H9 (cell line): ENCODE results near the gene CNOT9. TPM values are rescaled to one million over a fixed set of nuclear protein-coding genes. Genes with fewer than 3 reads are reported as not detected.

Source experiments
- DNase-seq: peaks from one replicate; pipeline ENCODE4 v3.0.0-alpha.2; 2017
- H2AFZ ChIP-seq: one replicate; pipeline ENCODE4 v1.6.1; 2013; ENCODE audit warnings: mild to moderate bottlenecking, low read length, control low read depth, moderate library complexity
- H2AK5ac ChIP-seq: 2 replicates; pipeline ENCODE4 v1.6.1; 2013; ENCODE audit warnings: low read length, control low read depth, mixed read lengths; ENCODE audit not compliant: insufficient read length
- H2BK120ac ChIP-seq: one replicate; pipeline ENCODE4 v1.6.1; 2013; ENCODE audit warnings: low read depth, mild to moderate bottlenecking, low read length, control low read depth, inconsistent platforms; ENCODE audit not compliant: poor library complexity, severe bottlenecking
- H2BK12ac ChIP-seq: 2 replicates; pipeline ENCODE4 v1.6.1; 2013; ENCODE audit warnings: low read length, control low read depth, mixed read lengths, low read depth; ENCODE audit not compliant: insufficient read length
- H2BK15ac ChIP-seq: 2 replicates; pipeline ENCODE4 v1.6.1; 2013; ENCODE audit warnings: low read depth, low read length, control low read depth
- H2BK20ac ChIP-seq: one replicate; pipeline ENCODE4 v1.6.1; 2013; ENCODE audit warnings: low read depth, mild to moderate bottlenecking, low read length, control low read depth, inconsistent platforms; ENCODE audit not compliant: poor library complexity, severe bottlenecking
- H2BK5ac ChIP-seq: 2 replicates; pipeline ENCODE4 v1.6.1; 2013; ENCODE audit warnings: low read length, control low read depth, mixed read lengths; ENCODE audit not compliant: insufficient read length
- H3K14ac ChIP-seq: 2 replicates; pipeline ENCODE4 v1.6.1; 2013; ENCODE audit warnings: low read length, control low read depth; ENCODE audit not compliant: insufficient read depth
- H3K18ac ChIP-seq: 2 replicates; pipeline ENCODE4 v1.6.1; 2013; ENCODE audit warnings: low read depth, mild to moderate bottlenecking, mixed read lengths, low read length, control low read depth; ENCODE audit not compliant: insufficient read length
- H3K23ac ChIP-seq: 2 replicates; pipeline ENCODE4 v1.6.1; 2013; ENCODE audit warnings: low read length, control low read depth, mixed read lengths, low read depth; ENCODE audit not compliant: insufficient read length
- H3K23me2 ChIP-seq: 2 replicates; pipeline ENCODE4 v1.6.1; 2013; ENCODE audit warnings: low read depth, mild to moderate bottlenecking, mixed read lengths, low read length, control low read depth; ENCODE audit not compliant: insufficient read length, poor library complexity, severe bottlenecking
- H3K27ac ChIP-seq: 2 replicates; pipeline ENCODE4 v1.5.1; 2013; ENCODE audit warnings: low read length, control low read depth, mixed read lengths, low read depth; ENCODE audit not compliant: insufficient read length
- H3K27me3 ChIP-seq: 2 replicates; pipeline ENCODE4 v1.6.1; 2013; ENCODE audit warnings: low read length, control low read depth, inconsistent platforms; ENCODE audit not compliant: insufficient read depth
- H3K4ac ChIP-seq: 2 replicates; pipeline ENCODE4 v1.6.1; 2013; ENCODE audit warnings: low read depth, mild to moderate bottlenecking, control low read depth, inconsistent platforms, low read length, moderate library complexity
- H3K4me1 ChIP-seq: 2 replicates; pipeline ENCODE4 v1.6.1; 2013; ENCODE audit warnings: low read length, control low read depth, inconsistent platforms; ENCODE audit not compliant: insufficient read depth
- H3K4me2 ChIP-seq: 2 replicates; pipeline ENCODE4 v1.6.1; 2013; ENCODE audit warnings: low read length, control low read depth, mixed read lengths; ENCODE audit not compliant: insufficient read length, insufficient read depth
- H3K56ac ChIP-seq: 2 replicates; pipeline ENCODE4 v1.6.1; 2013; ENCODE audit warnings: low read depth, mild to moderate bottlenecking, mixed read lengths, low read length, control low read depth; ENCODE audit not compliant: insufficient read length
- H3K79me1 ChIP-seq: 2 replicates; pipeline ENCODE4 v1.6.1; 2013; ENCODE audit warnings: low read depth, mild to moderate bottlenecking, moderate library complexity, low read length, control low read depth, inconsistent platforms; ENCODE audit not compliant: insufficient read depth, poor library complexity, severe bottlenecking
- H3K79me2 ChIP-seq: 2 replicates; pipeline ENCODE4 v1.6.1; 2013; ENCODE audit warnings: low read length, control low read depth, inconsistent platforms; ENCODE audit not compliant: insufficient read depth
- H3K9ac ChIP-seq: 2 replicates; pipeline ENCODE4 v1.6.1; 2013; ENCODE audit warnings: low read length, control low read depth, mixed read lengths; ENCODE audit not compliant: insufficient read length; ENCODE audit errors: extremely low read depth
- H3K9me3 ChIP-seq: one replicate; pipeline ENCODE4 v1.6.1; 2013; ENCODE audit warnings: low read depth, low read length, inconsistent platforms; ENCODE audit not compliant: control insufficient read depth
- H3T11ph ChIP-seq: one replicate; pipeline ENCODE4 v1.6.1; 2013; ENCODE audit warnings: mild to moderate bottlenecking, low read length, control low read depth, inconsistent platforms
- H4K20me1 ChIP-seq: one replicate; pipeline ENCODE4 v1.6.1; 2013; ENCODE audit not compliant: control insufficient read depth, insufficient read length, insufficient read depth
- H4K5ac ChIP-seq: 2 replicates; pipeline ENCODE4 v1.6.1; 2013; ENCODE audit warnings: low read depth, mild to moderate bottlenecking, mixed read lengths, low read length, control low read depth; ENCODE audit not compliant: insufficient read length
- H4K8ac ChIP-seq: replicated peaks from 2 replicates; pipeline ENCODE4 v1.6.1; 2013; ENCODE audit warnings: low read length, control low read depth, mixed read lengths, low read depth; ENCODE audit not compliant: insufficient read length
- H4K91ac ChIP-seq: 2 replicates; pipeline ENCODE4 v1.6.1; 2013; ENCODE audit warnings: low read depth, mild to moderate bottlenecking, moderate library complexity, mixed read lengths, low read length, control low read depth; ENCODE audit not compliant: insufficient read length
- H3K27ac Mint-ChIP-seq, 3 experiments: 2 replicates in 2 of 3; 3 replicates in 1 of 3; pipeline ENCODE4 v1.8.0; 2020 to 2021; ENCODE audit warnings: mixed read lengths in 3 of 3, mild to moderate bottlenecking in 1 of 3, moderate library complexity in 1 of 3
- H3K27me3 Mint-ChIP-seq: 2 replicates; pipeline ENCODE4 v1.8.0; 2021; ENCODE audit warnings: low read depth, mild to moderate bottlenecking, moderate library complexity, mixed read lengths
- H3K36me3 Mint-ChIP-seq, 3 experiments: 2 replicates in 2 of 3; 3 replicates in 1 of 3; pipeline ENCODE4 v1.8.0; 2020 to 2021; ENCODE audit warnings: low read depth in 3 of 3, mixed read lengths in 3 of 3; ENCODE audit not compliant: insufficient read depth in 1 of 3
- H3K4me1 Mint-ChIP-seq, 2 experiments: 2 replicates each; pipeline ENCODE4 v1.8.0; 2020; ENCODE audit warnings: mixed read lengths in 2 of 2
- H3K4me3 Mint-ChIP-seq, 2 experiments: 2 replicates in 1 of 2; 3 replicates in 1 of 2; pipeline ENCODE4 v1.8.0; 2020 to 2021; ENCODE audit warnings: mild to moderate bottlenecking in 2 of 2, mixed read lengths in 2 of 2, moderate library complexity in 1 of 2
- H3K9me3 Mint-ChIP-seq, 2 experiments: 2 replicates in 1 of 2; 3 replicates in 1 of 2; pipeline ENCODE4 v1.8.0; 2020; ENCODE audit warnings: mild to moderate bottlenecking in 2 of 2, mixed read lengths in 2 of 2, moderate library complexity in 1 of 2
- CTCF ChIP-seq: fragments of 200-600 bp; sonication (generic); conservative IDR thresholded peaks from 3 replicates; pipeline ENCODE4 v1.8.0; 2021; ENCODE audit warnings: antibody characterized with exemption, mild to moderate bottlenecking
- WGBS: extraction: QIAGEN DNeasy Blood & Tissue Kit; methylation state at CpG from one replicate; pipeline ENCODE4 v1.1.7; 2013; ENCODE audit warnings: missing lambda C conversion rate, low lambda C conversion rate, mixed read lengths; ENCODE audit not compliant: insufficient read length; ENCODE audit errors: extremely low coverage; 5-methylcytosine and 5-hydroxymethylcytosine counted together
- total RNA-seq: library from RNA; stranded (reverse); gene quantifications from 2 replicates; pipeline ENCODE4 v1.2.1, GENCODE V29; 2021

Gene CNOT9
- total RNA-seq, 1 experiment from 2014 or later: 91.2 TPM

- Mint-ChIP-seq H3K27ac (no peak overlapping the region), H3K9me3 (no peaks in the 10 kb centered on the region; a peak in 1 of 5 replicates), H3K27me3 (no peaks in the 10 kb centered on the region; the same call in none of the 2 replicates), H3K4me3 (no peak overlapping the region), H3K4me1 (no peaks in the 10 kb centered on the region), H3K36me3 (no peaks in the 10 kb centered on the region)
- Histone ChIP-seq H4K8ac (no peak overlapping the region), H3K4ac (no peak overlapping the region), H4K20me1 (no peaks in the 10 kb centered on the region), H3K79me1 (no peaks in the 10 kb centered on the region), H4K5ac (no peak overlapping the region), H3K23ac (no peak overlapping the region), H2BK120ac (no peak overlapping the region), H2BK12ac (no peak overlapping the region), H3K56ac (no peak overlapping the region), H2BK5ac (no peak overlapping the region), H2AFZ (no peak overlapping the region), H3K4me1 (no peaks in the 10 kb centered on the region), H3K14ac (no peak overlapping the region), H3K23me2 (no peaks in the 10 kb centered on the region), H4K91ac (no peak overlapping the region), H3K27ac (no peak overlapping the region), H2BK20ac (no peak overlapping the region), H2AK5ac (no peak overlapping the region), H3K79me2 (no peaks in the 10 kb centered on the region), H3K18ac (no peak overlapping the region), H3K9me3 (no peaks in the 10 kb centered on the region), H3K4me2 (no peak overlapping the region), H2BK15ac (no peak overlapping the region), H3T11ph (no peak overlapping the region), H3K9ac (no peak overlapping the region), H3K27me3 (no peaks in the 10 kb centered on the region)
- no CpG with 5 or more reads among the region's 4 CpGs for WGBS
- TF ChIP-seq CTCF: no peak
- DNase-seq: no peak
Observed at GRCh38 chr2:218627939-218628338, 59.3 kb downstream of the CNOT9 start.
